GM18499 (cell line): ENCODE results near the gene TJP3.

Source experiments
- ATAC-seq: cut with Tn5 transposase; IDR thresholded peaks from one replicate; pipeline ENCODE4 v1.9.1; 2021; ENCODE audit warnings: moderate number of reproducible peaks; ENCODE audit not compliant: insufficient read depth, unreplicated experiment

The TJP3 gene

GRCh38 chr19:3670796-3671679 lies 37.1 kb upstream of the TJP3 start:
- no peak for ATAC-seq

- ATAC-seq, result no peak
Measured at GRCh38 chr19:3671680-3672574, 36.3 kb upstream of the TJP3 start.

- ATAC-seq, result no peak
Measured at GRCh38 chr19:3672575-3672948, 35.6 kb upstream of the TJP3 start.

GRCh38 chr19:3672993-3673392 lies 35.2 kb upstream of the TJP3 start:
- no peak for ATAC-seq

GRCh38 chr19:3673506-3674439 lies 34.4 kb upstream of the TJP3 start:
- no peak for ATAC-seq

- ATAC-seq, result no peak
Measured at GRCh38 chr19:3674784-3675543, 33.2 kb upstream of the TJP3 start.

- ATAC-seq, result no peak
Measured at GRCh38 chr19:3678188-3678587, 30.0 kb upstream of the TJP3 start.

- ATAC-seq, result no peak
Measured at GRCh38 chr19:3679138-3679537, 29.0 kb upstream of the TJP3 start.

GRCh38 chr19:3679581-3679980 lies 28.6 kb upstream of the TJP3 start:
- no peak for ATAC-seq

GRCh38 chr19:3680939-3681338 lies 27.2 kb upstream of the TJP3 start:
- no peak for ATAC-seq

- no peak for ATAC-seq
Measured at GRCh38 chr19:3682286-3682685, 25.9 kb upstream of the TJP3 start.

GRCh38 chr19:3682741-3683404 lies 25.3 kb upstream of the TJP3 start:
- no peak for ATAC-seq

- no peak for ATAC-seq
Measured at GRCh38 chr19:3683405-3684053, 24.7 kb upstream of the TJP3 start.

- no peak for ATAC-seq
Measured at GRCh38 chr19:3684054-3684816, 23.9 kb upstream of the TJP3 start.

GRCh38 chr19:3684817-3685410 lies 23.3 kb upstream of the TJP3 start:
- ATAC-seq, result no peak

GRCh38 chr19:3687393-3687773 lies 20.8 kb upstream of the TJP3 start:
- no peak for ATAC-seq
